ENCODE measurements around the gene ANKRD55. TPM values are rescaled to one million over a fixed set of nuclear protein-coding genes. Genes with fewer than 3 reads are reported as not detected.
A peak's percentile ranks its signal among the peaks of the same experiment; 100 is the strongest.

ANKRD55 gene
- total and polyA plus RNA-seq, 9 of the 15 experiments (the other 6 are each of a cell fraction or from before 2014, with no cell fraction given) = 3.4 to 10.6 (median 6.5) TPM

DNA sequence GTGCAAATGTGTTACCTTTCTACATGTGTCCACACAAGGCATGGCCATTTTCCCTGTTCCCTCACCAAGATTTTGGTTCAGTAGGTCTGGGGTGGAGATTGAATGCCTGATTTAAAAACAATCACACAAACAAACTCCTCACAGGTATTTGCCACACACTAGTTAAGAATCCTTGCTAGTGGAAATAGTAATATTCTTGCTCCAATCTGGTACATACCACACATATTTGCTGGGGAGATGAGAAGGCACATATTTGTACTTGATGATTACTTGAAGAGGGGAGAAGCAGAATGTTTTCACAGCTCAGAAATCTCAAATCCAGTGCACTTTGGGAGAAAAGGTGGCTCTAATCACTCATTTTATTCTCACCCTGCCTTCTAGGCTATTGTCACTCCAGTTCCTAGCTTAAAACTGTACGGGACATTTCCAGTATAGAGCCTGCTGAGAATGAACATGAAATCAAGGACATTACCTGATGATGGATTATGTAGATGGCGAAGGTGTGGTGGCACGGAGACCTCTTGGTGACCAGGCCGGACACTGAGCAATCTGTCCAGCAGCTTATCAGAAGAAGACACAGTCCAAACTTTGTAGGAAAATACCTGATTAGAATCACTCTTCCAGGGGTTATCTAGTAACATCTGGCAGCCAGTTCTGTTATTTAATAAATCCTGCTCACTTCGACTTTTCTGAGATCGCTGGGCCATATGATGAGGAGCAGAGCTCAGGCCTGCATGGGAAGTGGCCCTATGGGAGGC lies 122.3 kb downstream of the ANKRD55 start:
- FAIRE-seq = peak; percentile 35
- CTCF ChIA-PET (ENCODE audit: low intra/inter-chr PET ratio) = interaction anchor here (0.6 kb wide), 1 partner anchor 128 kb away, joined by 4 read pairs; no protein-coding TSS in a partner anchor
- in situ Hi-C loops (cut with MboI) = no loop called here
- TF ChIP-seq ARID1B (IDR thresholded peaks at IDR 0.05) (peak; percentile 77), NFE2L1 (tag; IDR thresholded peaks at IDR 0.05; ENCODE audit: borderline replicate concordance, low read depth) (no peak), ZBTB17 (CRISPR knock-in tag; IDR thresholded peaks at IDR 0.05) (peak; percentile 26; the same call in 1 of the 2 replicates), TCF7L2 (IDR thresholded peaks at IDR 0.05; ENCODE audit: low read depth, low read length) (no peak), ZNF766 (CRISPR knock-in tag; conservative IDR thresholded peaks at IDR 0.05) (0 out of 2 replicates have a peak, but pooled peaks have one; percentile 39), ZNF785 (CRISPR knock-in tag; IDR thresholded peaks at IDR 0.05) (no peak), SMAD4 (CRISPR knock-in tag; conservative IDR thresholded peaks at IDR 0.05) (0 out of 2 replicates have a peak, but pooled peaks have one; percentile 48), TEAD1 (CRISPR knock-in tag; IDR thresholded peaks at IDR 0.05) (0 out of 4 replicates have a peak, but pooled peaks of 1 of the 2 experiments have one; percentile 19), MEIS2 (IDR thresholded peaks at IDR 0.05; ENCODE audit: partially characterized antibody) (peak; percentile 44), NFATC3 (IDR thresholded peaks at IDR 0.05) (no peak), EP300 (IDR thresholded peaks at IDR 0.05; ENCODE audit: low read length) (peak; percentile 77; the same call in 1 of the 2 replicates), BCL6 (CRISPR knock-in tag; IDR thresholded peaks at IDR 0.05) (no peak), RAD21 (CRISPR knock-in tag; conservative IDR thresholded peaks at IDR 0.05 in 1 of 2, IDR thresholded peaks at IDR 0.05 in 1 of 2) (0 out of 4 replicates have a peak, but pooled peaks of 1 of the 2 experiments have one; percentile 20), ZNF324 (CRISPR knock-in tag; IDR thresholded peaks at IDR 0.05) (no peak), ZNF780A (CRISPR knock-in tag; IDR thresholded peaks at IDR 0.05) (no peak), TAL1 (IDR thresholded peaks at IDR 0.05) (peak; percentile 77), RBM15 (IDR thresholded peaks at IDR 0.05; ENCODE audit: insufficient read depth, low read length) (no peak), SOX6 (IDR thresholded peaks at IDR 0.05) (peak; percentile 55; the same call in 1 of the 2 replicates), MTA2 (IDR thresholded peaks at IDR 0.05; ENCODE audit: low read depth) (peak; percentile 48; the same call in 1 of the 2 replicates), RCOR1 (IDR thresholded peaks at IDR 0.05; ENCODE audit: borderline replicate concordance in 1 of 2, low read depth in 2 of 2, low read length in 2 of 2) (peak in 1 of 2 experiments; percentile 63; a peak in 2 of 4 replicates), SREBF2 (CRISPR knock-in tag; IDR thresholded peaks at IDR 0.05) (no peak), SMARCC2 (IDR thresholded peaks at IDR 0.05; ENCODE audit: low read depth) (no peak), EP400 (IDR thresholded peaks at IDR 0.05) (no peak), RNF2 (IDR thresholded peaks at IDR 0.05) (no peak)

More for the DNA sequence above, 122.3 kb downstream of the ANKRD55 start:
- 16% methylated on average over 6 of the region's 6 CpGs for WGBS (ENCODE audit: insufficient coverage, low coverage, missing lambda C conversion rate)
- H3K4me2 ChIP-seq (ENCODE audit: insufficient read depth, low read length) = no peak overlapping the region
- no peak for ATAC-seq
- no peak overlapping the region for H3K9ac ChIP-seq (ENCODE audit: insufficient read depth in 1 of 2, low read depth in 2 of 2, low read length in 2 of 2)
- no peaks in the 10 kb centered on the region for H3K36me3 ChIP-seq (ENCODE audit: control insufficient read depth, insufficient read depth, low read length)
- H3K27me3 ChIP-seq (ENCODE audit: control insufficient read depth in 2 of 2, insufficient read depth in 2 of 2, low read length in 2 of 2) = no peaks in the 10 kb centered on the region
- H3K4me1 ChIP-seq (replicated peaks in 1 of 2; ENCODE audit: control insufficient read depth in 2 of 2, insufficient read depth in 2 of 2, low read length in 2 of 2) = no peaks in the 10 kb centered on the region; a peak in 1 of 5 replicates
- H3K9me1 ChIP-seq (ENCODE audit: control insufficient read depth, insufficient read depth, low read length) = no peaks in the 10 kb centered on the region
- H2AFZ ChIP-seq (ENCODE audit: low read depth, low read length) = no peak overlapping the region
- H4K20me1 ChIP-seq (replicated peaks; ENCODE audit: control insufficient read depth, insufficient read depth, low read length) = no peaks in the 10 kb centered on the region
- POLR2A ChIA-PET = interaction anchor here (0.7 to 1.0 kb wide), 2 partner anchors 13 to 26 kb away, joined by 3 to 5 read pairs; no protein-coding TSS in a partner anchor
- no peak overlapping the region for H3K27ac ChIP-seq (ENCODE audit: extremely low read depth, low read depth, low read length)
- DNase-seq (ENCODE audit: extremely low read depth in 1 of 4, low spot score in 3 of 4) = no peak
- no peaks in the 10 kb centered on the region for H3K9me3 ChIP-seq (replicated peaks; ENCODE audit: control insufficient read depth, insufficient read depth, low read depth, low read length)
- H3K79me2 ChIP-seq (ENCODE audit: control insufficient read depth, insufficient read depth, low read length) = no peaks in the 10 kb centered on the region; the same call in 2 of the 3 replicates
- intact Hi-C loops (cut with micrococcal nuclease) = no loop called here
- H3K4me3 ChIP-seq = no peak overlapping the region
- no TSS peak for BruUV-seq (replicated peaks)

Measured in K562 (cell line).